Measurements from ENCODE around the gene KLRC4. TPM values are rescaled to one million over a fixed set of nuclear protein-coding genes. Genes with fewer than 3 reads are reported as not detected.

KLRC4 gene
- total and polyA plus RNA-seq, 2 experiments from 2014 or later = not detected

GRCh38 chr12:10386857-10387256, 22.7 kb downstream of the KLRC4 start:
- H3K4me3 ChIP-seq = no peak overlapping the region
- DNase-seq (ENCODE audit: low spot score) (no peak), ATAC-seq (no peak)
- no peaks in the 10 kb centered on the region for H3K79me2 ChIP-seq (replicated peaks; ENCODE audit: insufficient read depth)
- Mint-ChIP-seq H3K27me3 (ENCODE audit: insufficient read depth, low read depth, poor library complexity) (no peaks in the 10 kb centered on the region), H3K27ac (no peak overlapping the region), H3K4me1 (no peaks in the 10 kb centered on the region), H3K9me3 (peaks cover 9% of the 10 kb centered on the region; the same call in 2 of the 3 replicates), H3K4me3 (no peak overlapping the region), H3K36me3 (ENCODE audit: low read depth) (peaks cover 3% of the 10 kb centered on the region; the same call in 1 of the 3 replicates)
- no peaks in the 10 kb centered on the region for H3K36me3 ChIP-seq (ENCODE audit: insufficient read depth)
- no peak overlapping the region for H3K27ac ChIP-seq (ENCODE audit: low read depth)
- peaks cover 3% of the 10 kb centered on the region for H3K9me2 ChIP-seq (ENCODE audit: insufficient read depth)
- H3K4me2 ChIP-seq = no peak overlapping the region
- no peaks in the 10 kb centered on the region for H4K20me1 ChIP-seq (replicated peaks; ENCODE audit: insufficient read depth)
- no peaks in the 10 kb centered on the region for H3K4me1 ChIP-seq (ENCODE audit: insufficient read depth)
- no peaks in the 10 kb centered on the region for H3K27me3 ChIP-seq (ENCODE audit: insufficient read depth)
- no peak overlapping the region for H2AFZ ChIP-seq
- TF ChIP-seq REST (IDR thresholded peaks at IDR 0.05; ENCODE audit: unreplicated experiment) (no peak), ZNF331 (CRISPR knock-in tag; IDR thresholded peaks at IDR 0.05; ENCODE audit: low read depth) (no peak), ZNF114 (CRISPR knock-in tag; IDR thresholded peaks at IDR 0.05) (no peak), STAT1 (IDR thresholded peaks at IDR 0.05; ENCODE audit: unreplicated experiment) (no peak), EZH2phosphoT487 (IDR thresholded peaks at IDR 0.05; ENCODE audit: unreplicated experiment) (no peak), JUNB (IDR thresholded peaks at IDR 0.05; ENCODE audit: unreplicated experiment) (no peak), ZNF462 (CRISPR knock-in tag; IDR thresholded peaks at IDR 0.05) (no peak), NANOG (IDR thresholded peaks at IDR 0.05; ENCODE audit: borderline replicate concordance) (no peak), POLR2AphosphoS5 (IDR thresholded peaks at IDR 0.05; ENCODE audit: low read depth) (no peak), CREB1 (CRISPR knock-in tag; IDR thresholded peaks at IDR 0.05; ENCODE audit: low read depth) (no peak), EZH2 (IDR thresholded peaks at IDR 0.05; ENCODE audit: low read depth, unreplicated experiment) (no peak)
- TF ChIP-seq, protein P1, sequence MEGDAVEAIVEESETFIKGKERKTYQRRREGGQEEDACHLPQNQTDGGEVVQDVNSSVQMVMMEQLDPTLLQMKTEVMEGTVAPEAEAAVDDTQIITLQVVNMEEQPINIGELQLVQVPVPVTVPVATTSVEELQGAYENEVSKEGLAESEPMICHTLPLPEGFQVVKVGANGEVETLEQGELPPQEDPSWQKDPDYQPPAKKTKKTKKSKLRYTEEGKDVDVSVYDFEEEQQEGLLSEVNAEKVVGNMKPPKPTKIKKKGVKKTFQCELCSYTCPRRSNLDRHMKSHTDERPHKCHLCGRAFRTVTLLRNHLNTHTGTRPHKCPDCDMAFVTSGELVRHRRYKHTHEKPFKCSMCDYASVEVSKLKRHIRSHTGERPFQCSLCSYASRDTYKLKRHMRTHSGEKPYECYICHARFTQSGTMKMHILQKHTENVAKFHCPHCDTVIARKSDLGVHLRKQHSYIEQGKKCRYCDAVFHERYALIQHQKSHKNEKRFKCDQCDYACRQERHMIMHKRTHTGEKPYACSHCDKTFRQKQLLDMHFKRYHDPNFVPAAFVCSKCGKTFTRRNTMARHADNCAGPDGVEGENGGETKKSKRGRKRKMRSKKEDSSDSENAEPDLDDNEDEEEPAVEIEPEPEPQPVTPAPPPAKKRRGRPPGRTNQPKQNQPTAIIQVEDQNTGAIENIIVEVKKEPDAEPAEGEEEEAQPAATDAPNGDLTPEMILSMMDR (conservative IDR thresholded peaks at IDR 0.05; ENCODE audit: low read depth in 2 of 2) = no peak
- TF ChIP-seq, protein P2, sequence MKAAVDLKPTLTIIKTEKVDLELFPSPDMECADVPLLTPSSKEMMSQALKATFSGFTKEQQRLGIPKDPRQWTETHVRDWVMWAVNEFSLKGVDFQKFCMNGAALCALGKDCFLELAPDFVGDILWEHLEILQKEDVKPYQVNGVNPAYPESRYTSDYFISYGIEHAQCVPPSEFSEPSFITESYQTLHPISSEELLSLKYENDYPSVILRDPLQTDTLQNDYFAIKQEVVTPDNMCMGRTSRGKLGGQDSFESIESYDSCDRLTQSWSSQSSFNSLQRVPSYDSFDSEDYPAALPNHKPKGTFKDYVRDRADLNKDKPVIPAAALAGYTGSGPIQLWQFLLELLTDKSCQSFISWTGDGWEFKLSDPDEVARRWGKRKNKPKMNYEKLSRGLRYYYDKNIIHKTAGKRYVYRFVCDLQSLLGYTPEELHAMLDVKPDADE (IDR thresholded peaks at IDR 0.05) = no peak
- no peaks in the 10 kb centered on the region for H3F3A ChIP-seq (replicated peaks; ENCODE audit: low read depth)

All from GM23338 (cell line).